OCI-LY1 (cell line): Measurements from ENCODE around the gene LMF2.

ENCODE experiments used
- H2AFZ ChIP-seq: fragments of 200-600 bp; sonication (generic), shearing (Covaris generic); 2 replicates; pipeline ENCODE4 v1.6.0; 2014; ENCODE audit warnings: antibody characterized with exemption, mild to moderate bottlenecking, low read length
- H3F3A ChIP-seq: fragments of 200-600 bp; sonication (generic), shearing (Covaris generic); 2 replicates; pipeline ENCODE4 v1.6.0; 2014; ENCODE audit warnings: mild to moderate bottlenecking, antibody characterized with exemption, low read length, moderate library complexity; ENCODE audit not compliant: insufficient read depth
- H3K27ac ChIP-seq: fragments of 200-600 bp; sonication (generic); 2 replicates; pipeline ENCODE4 v1.5.1; 2014; ENCODE audit warnings: low read length, mixed run types, mild to moderate bottlenecking, low read depth; ENCODE audit not compliant: poor library complexity, severe bottlenecking
- H3K27me3 ChIP-seq: fragments of 200-600 bp; sonication (generic); 2 replicates; pipeline ENCODE4 v1.6.0; 2014; ENCODE audit warnings: antibody characterized with exemption, mild to moderate bottlenecking, low read length, moderate library complexity; ENCODE audit not compliant: insufficient read depth
- H3K36me3 ChIP-seq: fragments of 200-600 bp; sonication (generic); 2 replicates; pipeline ENCODE4 v1.6.1; 2014; ENCODE audit warnings: mild to moderate bottlenecking, antibody characterized with exemption, low read length, moderate library complexity, mixed read lengths; ENCODE audit not compliant: insufficient read depth
- H3K4me1 ChIP-seq: fragments of 200-600 bp; sonication (generic); 2 replicates; pipeline ENCODE4 v1.5.1; 2014; ENCODE audit warnings: mild to moderate bottlenecking, low read length, moderate library complexity; ENCODE audit not compliant: insufficient read depth, severe bottlenecking
- H3K4me2 ChIP-seq: fragments of 200-600 bp; sonication (generic), shearing (Covaris generic); 2 replicates; pipeline ENCODE4 v1.6.1; 2014; ENCODE audit warnings: low read length
- H3K4me3 ChIP-seq: fragments of 200-600 bp; sonication (generic); 2 replicates; pipeline ENCODE4 v1.5.1; 2014; ENCODE audit warnings: low read length, low read depth, mild to moderate bottlenecking, mixed read lengths; ENCODE audit not compliant: poor library complexity, severe bottlenecking
- H3K79me2 ChIP-seq: fragments of 200-600 bp; shearing (Covaris generic); 2 replicates; pipeline ENCODE4 v1.6.1; 2016; ENCODE audit warnings: mixed run types, low read length, mixed read lengths; ENCODE audit not compliant: insufficient read depth
- H3K9ac ChIP-seq: fragments of 200-600 bp; sonication (generic), shearing (Covaris generic); 2 replicates; pipeline ENCODE4 v1.6.1; 2014; ENCODE audit warnings: mild to moderate bottlenecking, low read length, mixed read lengths
- H3K9me2 ChIP-seq: fragments of 200-600 bp; sonication (generic), shearing (Covaris generic); 2 replicates; pipeline ENCODE4 v1.6.1; 2014; ENCODE audit warnings: low read depth, mild to moderate bottlenecking, low read length, mixed read lengths
- H3K9me3 ChIP-seq: fragments of 200-600 bp; shearing (Covaris generic); 2 replicates; pipeline ENCODE4 v1.6.1; 2014; ENCODE audit warnings: low read length, mixed read lengths
- H4K20me1 ChIP-seq: fragments of 200-600 bp; sonication (generic), shearing (Covaris generic); 2 replicates; pipeline ENCODE4 v1.6.0; 2016; ENCODE audit warnings: mild to moderate bottlenecking, low read length; ENCODE audit not compliant: insufficient read depth
- CTCF ChIP-seq: fragments of 200-600 bp; sonication (generic), shearing (Covaris generic); IDR thresholded peaks from 2 replicates; pipeline ENCODE4 v1.5.1; 2017; ENCODE audit warnings: mild to moderate bottlenecking, antibody characterized with exemption, low read length, moderate library complexity, mixed read lengths
- EZH2 ChIP-seq: fragments of 200-600 bp; sonication (generic), shearing (Covaris generic); IDR thresholded peaks from 2 replicates; pipeline ENCODE4 v1.8.0; 2017; ENCODE audit warnings: borderline replicate concordance, mixed run types, mild to moderate bottlenecking, antibody characterized with exemption, low read length, moderate library complexity, mixed read lengths

The LMF2 gene

DNA sequence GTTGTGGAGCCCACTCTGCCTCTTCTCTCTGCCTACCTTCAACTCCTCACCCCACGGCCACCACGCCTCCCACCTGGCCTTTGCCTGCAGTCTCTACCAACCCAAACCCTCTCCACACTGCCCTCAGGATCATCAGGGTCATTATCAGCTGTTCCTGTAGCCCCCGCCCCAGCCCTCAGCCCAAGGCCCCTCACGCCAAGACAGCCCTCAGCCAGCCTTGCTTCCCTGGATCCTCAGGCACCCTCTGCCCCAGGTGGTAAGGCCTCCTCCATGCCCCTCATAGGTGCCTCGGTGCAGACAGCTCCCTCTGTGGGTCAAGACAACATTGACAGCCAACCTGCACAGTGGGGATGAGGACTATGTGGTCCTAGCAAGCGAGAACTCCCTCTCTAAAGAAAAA, 34.4 kb downstream of the LMF2 start:
- Histone ChIP-seq H4K20me1 (no peaks in the 10 kb centered on the region), H3K9ac (peak overlapping the region; percentile 74; the same call in 1 of the 2 replicates), H3F3A (no peaks in the 10 kb centered on the region), H3K36me3 (no peaks in the 10 kb centered on the region; the same call in 1 of the 2 replicates), H3K9me3 (no peaks in the 10 kb centered on the region), H3K9me2 (no peaks in the 10 kb centered on the region), H3K27me3 (no peaks in the 10 kb centered on the region), H3K27ac (peak overlapping the region; percentile 98), H3K4me2 (peak overlapping the region; percentile 86), H3K4me3 (peak overlapping the region; percentile 88), H3K79me2 (peaks cover 26% of the 10 kb centered on the region), H2AFZ (no peak overlapping the region), H3K4me1 (peaks cover 66% of the 10 kb centered on the region)
- no peak for TF ChIP-seq EZH2
- TF ChIP-seq CTCF: peak; percentile 86

GRCh38 chr22:50471962-50472361, 35.5 kb downstream of the LMF2 start:
- Histone ChIP-seq H3K27me3 (no peaks in the 10 kb centered on the region), H4K20me1 (no peaks in the 10 kb centered on the region), H3K9me2 (no peaks in the 10 kb centered on the region), H3K79me2 (peaks cover 26% of the 10 kb centered on the region), H3F3A (no peaks in the 10 kb centered on the region), H3K4me2 (peak overlapping the region; percentile 86), H3K36me3 (peaks cover 5% of the 10 kb centered on the region; the same call in 1 of the 2 replicates), H3K4me3 (peak overlapping the region; percentile 88), H3K4me1 (peaks cover 77% of the 10 kb centered on the region), H3K9ac (peak overlapping the region; percentile 74), H3K9me3 (no peaks in the 10 kb centered on the region), H2AFZ (no peak overlapping the region), H3K27ac (peak overlapping the region; percentile 98)
- no peak for TF ChIP-seq EZH2
- TF ChIP-seq CTCF: no peak

GRCh38 chr22:50471197-50471847, 36.2 kb downstream of the LMF2 start:
- Histone ChIP-seq H3K9me3 (no peaks in the 10 kb centered on the region), H3K9me2 (no peaks in the 10 kb centered on the region), H3K4me3 (peak overlapping the region; percentile 88), H4K20me1 (no peaks in the 10 kb centered on the region), H3K4me2 (peak overlapping the region; percentile 86), H2AFZ (no peak overlapping the region), H3K4me1 (peaks cover 78% of the 10 kb centered on the region), H3K27me3 (no peaks in the 10 kb centered on the region), H3K9ac (peak overlapping the region; percentile 74), H3K79me2 (peaks cover 26% of the 10 kb centered on the region), H3F3A (no peaks in the 10 kb centered on the region), H3K27ac (peak overlapping the region; percentile 98), H3K36me3 (peaks cover 11% of the 10 kb centered on the region)
- TF ChIP-seq EZH2: no peak

GRCh38 chr22:50470491-50470890, 37.0 kb downstream of the LMF2 start:
- no peak for TF ChIP-seq EZH2
- no peaks in the 10 kb centered on the region for H3K9me2 ChIP-seq
- H3F3A ChIP-seq: no peaks in the 10 kb centered on the region
- H3K9me3 ChIP-seq: no peaks in the 10 kb centered on the region
- H3K27ac ChIP-seq: peak overlapping the region; percentile 98
- no peak overlapping the region for H2AFZ ChIP-seq
- peaks cover 26% of the 10 kb centered on the region for H3K79me2 ChIP-seq
- no peaks in the 10 kb centered on the region for H3K27me3 ChIP-seq
- peak overlapping the region; percentile 86 for H3K4me2 ChIP-seq
- H4K20me1 ChIP-seq: no peaks in the 10 kb centered on the region
- peaks cover 76% of the 10 kb centered on the region for H3K4me1 ChIP-seq
- H3K9ac ChIP-seq: peak overlapping the region; percentile 74
- peaks cover 19% of the 10 kb centered on the region for H3K36me3 ChIP-seq
- H3K4me3 ChIP-seq: peak overlapping the region; percentile 88
